Stimulated activated CD8-positive, alpha-beta memory T cell treated with anti-CD3 and anti-CD28 coated beads, Interleukin-15, amount 100 ng/mL, for 48 hours (primary cell): Measurements from ENCODE around the gene NFIB.

Experiments
- DNase-seq, 2 donors: peaks; one replicate each; pipeline ENCODE4 v3.0.0-alpha.2; 2020; ENCODE audit warnings: low read depth in 2 of 2

NFIB gene

DNA sequence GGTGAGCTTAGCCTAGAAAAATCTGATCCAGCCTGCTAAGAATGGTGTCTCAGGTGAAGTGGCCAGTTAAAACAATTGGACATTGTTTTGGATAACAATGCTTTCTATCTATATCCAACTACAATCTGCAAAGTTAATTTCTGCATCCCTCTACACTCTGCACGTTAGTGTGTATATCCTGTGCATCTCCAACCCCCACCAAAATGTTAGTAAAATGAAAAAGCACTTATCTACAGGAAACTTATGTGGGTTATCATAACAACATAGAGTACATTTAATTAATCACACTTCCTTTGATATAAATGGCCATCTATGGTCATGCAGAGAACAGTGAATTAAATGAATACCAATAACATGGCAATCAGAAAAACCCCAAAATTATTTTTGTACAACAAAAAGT lies 158.7 kb downstream of the NFIB start:
- DNase-seq: no peak

DNA sequence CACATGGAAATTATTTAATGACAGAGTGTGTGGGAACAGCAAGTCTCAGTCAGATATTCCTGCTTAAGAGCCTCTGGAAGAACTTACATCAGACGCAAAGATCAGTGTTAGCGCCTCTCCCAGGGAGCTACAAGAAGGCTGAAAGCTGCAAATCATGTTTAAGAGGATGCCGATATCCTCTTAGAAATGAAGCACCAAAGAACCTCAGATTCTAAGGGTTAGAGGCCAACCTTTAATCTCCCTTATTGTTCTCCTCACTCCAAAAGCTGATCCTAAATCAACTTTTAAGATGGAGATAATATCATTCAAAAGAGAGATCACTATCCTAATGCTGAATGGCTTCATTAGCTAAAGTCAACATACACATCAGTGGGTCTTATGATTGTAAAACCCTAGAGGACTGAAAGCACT lies 160.6 kb downstream of the NFIB start:
- DNase-seq: no peak

DNA sequence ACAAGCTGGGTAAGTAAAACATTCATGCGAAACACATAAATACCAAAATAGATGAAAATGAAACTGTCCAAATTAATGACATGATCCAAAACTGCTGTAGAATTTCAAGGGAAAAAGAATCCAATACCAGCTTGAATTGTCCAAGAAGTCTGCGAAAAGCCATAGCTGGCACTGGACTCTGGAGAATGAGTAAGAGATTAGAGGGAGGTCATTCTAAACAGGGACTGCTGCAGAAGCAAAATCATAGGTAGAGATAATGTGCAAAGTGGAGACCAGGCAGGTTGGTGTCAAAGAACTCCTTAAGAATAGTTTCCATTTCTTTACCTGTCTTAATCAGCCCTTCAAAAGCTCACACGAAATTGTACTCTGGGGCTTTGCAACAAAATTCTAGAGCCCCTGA lies 162.5 kb downstream of the NFIB start:
- no peak for DNase-seq

DNA sequence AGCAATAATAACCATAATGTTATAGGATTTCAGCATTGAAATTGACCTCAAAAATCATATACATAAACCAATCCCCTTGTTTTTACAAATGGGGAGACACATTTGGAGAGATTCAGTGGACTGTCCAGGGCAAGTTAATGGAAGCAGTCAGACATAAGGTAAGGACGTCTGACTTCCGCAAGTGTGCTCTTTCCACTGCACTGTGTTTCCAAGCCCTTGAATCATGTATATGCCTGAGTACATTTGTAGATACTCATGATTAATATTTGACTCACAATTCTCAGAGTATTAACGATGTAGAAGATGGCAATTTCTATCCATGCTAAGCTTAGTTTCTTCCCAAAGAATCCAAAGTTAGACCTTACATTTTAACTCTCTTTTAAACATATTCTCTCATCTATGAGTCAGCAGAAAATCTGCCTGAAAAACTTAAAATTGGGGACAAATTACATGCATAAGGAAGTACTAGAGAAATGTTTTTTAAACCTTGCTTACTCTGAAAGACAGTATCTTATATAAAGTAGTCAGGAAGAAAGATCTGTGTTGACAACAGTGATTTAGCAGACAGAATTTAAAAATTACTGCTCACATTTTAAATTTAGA lies 165.3 kb downstream of the NFIB start:
- no peak for DNase-seq

DNA sequence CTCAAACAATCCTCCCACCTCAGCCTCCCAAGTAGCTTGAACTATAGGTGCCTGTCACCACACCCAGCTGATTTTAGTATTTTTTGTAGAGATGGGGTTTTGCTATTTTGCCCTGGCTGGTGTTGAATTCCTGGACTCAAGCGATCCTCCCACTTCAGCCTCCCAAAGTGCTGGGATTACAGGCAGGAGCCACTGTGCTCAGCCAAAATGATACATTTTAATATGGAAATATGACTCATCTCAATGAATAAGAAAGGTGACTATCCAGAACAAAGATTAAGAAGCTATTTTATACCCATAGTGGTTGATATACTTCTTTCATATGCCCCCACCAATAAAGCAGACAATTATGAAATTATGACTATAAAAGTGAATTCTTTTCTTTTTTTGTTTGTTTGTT lies 166.2 kb downstream of the NFIB start:
- DNase-seq: no peak

DNA sequence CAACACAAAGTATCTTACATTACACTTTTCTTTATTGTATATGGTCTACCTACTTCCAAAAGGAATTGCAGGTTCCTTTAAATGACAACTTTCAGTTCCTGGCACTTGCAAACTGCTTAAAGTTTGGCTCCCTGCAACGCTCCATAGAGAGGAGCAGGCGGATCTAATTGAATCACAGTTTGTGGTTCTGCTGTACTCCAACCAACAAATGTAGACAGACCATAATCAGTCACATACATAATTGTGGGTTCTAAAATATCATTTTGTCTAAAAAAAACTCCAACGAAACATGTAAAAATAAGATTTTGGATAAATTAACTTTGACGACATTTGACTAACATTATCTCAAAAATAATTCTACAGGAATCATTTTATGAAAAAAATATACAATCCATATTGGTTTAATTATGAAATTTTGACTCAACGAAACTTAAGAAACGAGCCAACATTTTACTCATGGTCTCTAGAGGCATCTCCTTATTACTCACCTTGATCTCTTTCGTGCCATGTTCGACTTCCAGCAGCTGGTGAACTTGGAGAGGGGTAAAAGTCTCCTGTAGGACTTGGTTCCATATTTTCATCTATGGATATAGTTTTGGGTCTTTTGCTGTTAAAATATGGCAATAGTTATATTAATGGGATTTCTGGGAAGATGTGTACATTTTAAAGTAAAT lies 167.6 kb downstream of the NFIB start:
- DNase-seq: no peak

DNA sequence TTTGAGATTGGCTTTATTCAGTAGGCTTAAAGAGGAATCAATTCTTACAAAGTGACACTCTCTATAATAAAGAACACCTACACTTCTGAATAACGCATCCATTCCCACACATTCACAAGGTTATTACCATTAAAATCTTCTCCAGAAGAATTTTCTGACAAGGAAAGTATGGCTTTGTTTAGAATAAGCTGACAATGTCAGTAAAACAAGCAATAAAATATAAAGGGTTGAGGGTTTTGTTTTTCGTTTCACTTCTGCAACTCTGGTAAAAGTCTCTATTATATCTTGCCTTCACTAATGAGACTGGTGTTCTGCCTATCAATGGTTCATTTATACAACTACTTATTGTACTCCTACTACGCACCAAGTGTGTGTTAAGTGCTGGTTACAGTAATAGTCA lies 169.7 kb downstream of the NFIB start:
- DNase-seq: no peak

DNA sequence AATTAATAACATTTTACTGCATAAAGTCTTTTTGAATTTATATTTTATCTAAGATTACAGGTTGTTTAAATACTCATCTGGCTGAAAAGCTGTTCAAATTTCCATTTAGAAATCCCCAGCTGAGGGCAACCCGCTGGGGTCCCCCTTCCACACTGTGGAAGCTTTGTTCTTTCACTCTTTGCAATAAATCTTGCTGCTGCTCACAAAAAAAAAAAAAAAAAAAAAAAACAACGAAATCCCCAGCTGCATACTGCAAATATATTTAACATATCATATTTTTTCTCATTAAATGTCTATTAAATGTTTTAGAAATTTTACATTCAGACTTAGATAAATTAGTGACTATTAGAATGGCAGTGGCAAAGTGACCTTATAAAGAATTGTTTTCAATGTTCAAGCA lies 172.2 kb downstream of the NFIB start:
- no peak for DNase-seq

DNA sequence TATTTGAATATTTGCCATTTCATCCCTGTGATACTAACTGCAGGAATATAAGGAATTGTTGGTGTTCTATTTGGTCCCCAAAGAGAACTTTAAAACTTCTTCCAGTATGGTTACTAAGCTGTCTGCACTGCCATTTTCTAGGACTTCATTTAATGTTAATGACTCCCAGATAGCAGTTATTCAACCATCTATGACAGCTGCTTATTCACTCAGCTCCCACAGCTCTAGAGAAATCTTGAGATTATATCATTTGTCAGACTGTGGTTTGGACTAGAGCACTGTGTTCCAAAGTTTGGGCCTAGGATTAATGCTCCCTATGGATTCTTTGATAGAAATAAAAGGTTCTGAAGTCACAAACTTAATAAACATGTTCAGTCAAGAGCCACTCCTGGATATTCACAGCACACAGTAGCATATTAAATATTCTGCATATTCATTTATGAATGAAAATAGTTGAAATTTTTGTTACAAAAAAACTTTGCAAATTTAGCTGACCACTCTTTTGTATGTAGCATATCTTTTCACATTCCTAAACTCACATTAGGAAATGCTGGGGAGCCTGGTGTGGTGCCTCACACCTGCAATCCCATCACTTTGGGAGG lies 173.7 kb downstream of the NFIB start:
- no peak for DNase-seq

DNA sequence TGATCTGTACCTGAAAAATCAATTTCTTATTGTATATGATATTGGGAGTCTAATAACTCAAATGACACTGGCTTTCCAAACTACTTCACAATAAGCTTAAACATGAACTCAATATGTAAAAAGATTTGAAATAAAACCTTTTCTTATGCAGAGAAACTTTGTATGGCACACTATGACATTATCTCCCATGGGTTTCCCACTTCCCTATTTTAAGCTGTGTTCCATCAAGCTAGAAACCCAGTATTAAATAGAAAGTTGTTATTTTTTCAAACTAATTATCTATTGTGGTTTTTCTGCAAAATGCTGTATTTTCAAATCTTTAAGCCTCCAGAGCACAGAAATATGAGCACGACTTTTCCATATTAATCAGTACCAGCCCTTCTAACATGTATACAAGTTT lies 174.7 kb downstream of the NFIB start:
- no peak for DNase-seq

DNA sequence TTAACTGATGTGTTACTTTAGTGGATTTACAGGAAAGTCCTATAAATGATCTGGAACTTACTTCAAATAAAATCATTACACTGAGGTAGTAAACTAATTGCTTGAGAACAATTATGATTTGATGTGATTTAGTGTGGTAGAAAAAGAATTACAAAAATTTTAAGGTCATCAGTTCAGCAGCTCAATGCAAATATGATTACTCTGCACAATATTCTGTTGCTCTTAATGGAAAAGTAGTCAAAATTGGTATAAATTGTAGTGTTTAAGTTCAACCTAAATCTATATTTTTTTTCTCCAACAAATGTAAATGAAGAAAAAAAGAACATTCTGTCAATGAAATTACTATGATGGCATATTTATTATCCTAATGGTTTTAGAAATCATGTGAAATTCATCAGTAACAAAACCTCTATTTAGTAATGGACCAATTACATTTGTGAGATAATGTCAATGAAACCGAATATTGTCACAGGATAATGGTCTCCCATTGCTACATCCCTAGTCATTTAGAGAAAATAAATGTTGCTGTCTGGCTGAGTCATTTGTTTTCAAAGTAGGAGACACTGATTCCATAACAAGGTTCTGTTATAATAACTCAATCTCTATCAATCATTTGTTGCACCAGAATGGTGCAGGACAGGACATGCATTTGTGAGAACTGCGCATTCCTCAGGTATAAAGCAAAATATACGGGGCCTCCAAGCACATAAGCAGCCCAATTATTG lies 177.1 kb downstream of the NFIB start:
- no peak for DNase-seq

DNA sequence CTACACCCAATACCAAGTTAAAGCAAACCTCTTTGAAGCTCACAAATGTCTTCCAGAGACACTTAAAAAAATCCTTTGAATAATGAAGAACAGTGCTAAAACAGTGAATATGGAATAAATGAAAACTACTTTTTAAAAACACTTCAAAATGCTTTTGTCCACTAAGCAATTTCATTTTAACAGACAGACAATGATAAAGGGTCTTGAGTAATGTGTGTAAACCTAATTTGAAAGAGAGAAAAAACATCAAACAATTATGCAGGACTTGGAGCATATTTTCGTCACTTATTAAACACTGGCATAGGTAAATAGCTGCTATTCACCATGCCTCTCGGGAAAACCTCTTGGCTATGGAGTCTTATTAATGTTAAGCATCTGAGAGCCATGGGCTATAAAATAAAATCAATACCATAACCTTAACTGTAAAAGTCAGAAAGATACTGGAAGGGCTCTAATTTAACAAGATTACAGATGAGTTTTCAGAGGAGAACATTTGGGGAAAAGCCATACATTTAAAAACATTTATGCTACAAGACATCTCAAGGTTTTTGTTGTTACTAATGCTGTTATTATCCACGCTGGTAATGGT lies 177.8 kb downstream of the NFIB start:
- no peak for DNase-seq

DNA sequence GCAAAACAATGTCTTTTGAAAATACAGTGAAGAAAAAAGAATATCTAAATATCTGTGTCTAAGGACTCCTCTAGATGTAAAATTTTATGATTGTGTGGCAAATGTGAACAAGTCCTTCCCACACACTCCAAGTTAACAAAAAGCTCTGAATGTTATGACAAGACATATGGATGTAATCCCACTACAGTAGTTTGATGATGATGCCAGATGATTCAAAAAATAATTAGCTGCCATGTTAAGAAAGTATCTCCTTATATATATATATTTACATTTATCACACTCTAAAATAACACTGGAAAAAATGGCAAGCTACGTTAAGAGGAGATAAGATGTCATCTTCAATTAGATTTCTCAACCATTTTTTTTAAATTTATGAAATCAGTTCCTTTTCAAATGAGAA lies 178.5 kb downstream of the NFIB start:
- DNase-seq: no peak

DNA sequence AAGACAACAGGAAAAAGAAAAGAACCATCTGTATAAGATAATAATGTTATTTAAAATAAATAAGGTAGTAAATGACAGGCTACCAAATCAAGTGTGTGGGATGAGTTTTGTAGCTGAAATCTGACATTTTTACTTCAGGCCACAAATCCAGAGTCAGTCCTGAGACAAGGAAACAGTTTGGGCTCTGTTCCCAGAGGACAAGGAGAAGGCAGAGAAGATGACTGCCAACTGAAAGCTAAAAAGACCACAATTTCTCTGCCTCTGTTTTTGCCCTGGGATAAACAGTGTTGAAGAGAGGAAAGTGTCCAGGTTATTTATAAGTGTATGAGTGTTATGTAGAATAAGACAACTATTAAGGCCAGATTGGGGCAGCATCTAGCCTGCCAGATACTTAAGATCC lies 180.5 kb downstream of the NFIB start:
- DNase-seq: no peak

DNA sequence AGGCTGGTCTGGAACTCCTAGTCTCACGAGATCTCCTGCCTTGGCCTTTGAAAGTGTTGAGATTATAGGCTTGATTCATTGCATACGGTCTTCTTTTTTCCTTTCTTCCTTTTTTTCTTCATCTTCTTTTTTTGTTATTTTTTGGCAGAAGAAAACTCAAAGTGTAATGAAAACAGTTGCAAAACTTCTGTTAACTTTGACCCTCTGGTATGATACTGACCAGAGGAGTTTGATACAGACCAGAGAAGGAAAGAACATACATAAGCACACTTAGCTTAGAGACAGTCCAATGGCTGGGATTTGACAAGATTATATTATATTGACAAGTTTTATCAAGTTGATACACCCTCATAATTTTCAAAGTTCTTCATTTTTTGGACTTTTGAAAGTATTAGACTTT lies 181.2 kb downstream of the NFIB start:
- DNase-seq: no peak

DNA sequence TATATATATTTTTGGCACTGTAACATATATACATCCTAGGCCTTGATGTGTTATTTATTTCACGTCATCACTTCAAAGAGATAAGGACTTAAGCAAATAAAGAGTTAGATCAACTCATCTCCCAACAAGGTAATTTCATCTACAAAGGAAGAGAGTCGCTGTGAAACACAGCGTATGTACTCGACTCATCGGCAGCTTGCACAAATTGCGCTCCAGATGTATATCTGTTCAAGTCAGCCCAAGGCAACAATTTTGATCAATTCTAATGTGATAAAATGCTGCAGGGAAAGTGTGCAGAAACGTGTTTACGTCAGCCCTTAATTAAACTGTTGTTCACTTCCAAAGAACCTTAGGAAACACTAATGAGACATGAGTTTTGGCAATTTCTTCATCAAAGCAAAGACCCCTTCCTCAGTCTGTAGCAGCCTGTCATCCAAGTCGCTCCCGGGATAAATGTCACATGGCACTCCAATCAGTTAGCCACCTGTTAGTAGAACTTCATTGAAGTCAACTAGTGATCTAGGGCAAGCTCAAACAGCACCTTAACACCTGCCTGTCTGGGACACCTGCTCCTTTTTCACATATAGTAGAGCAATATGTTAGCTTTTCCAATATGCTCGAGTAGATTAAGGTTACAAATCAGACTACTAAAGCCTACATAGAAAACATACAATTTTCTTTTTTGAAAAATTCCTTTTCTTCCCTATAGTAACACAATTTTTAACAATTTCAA lies 182.4 kb downstream of the NFIB start:
- no peak for DNase-seq

DNA sequence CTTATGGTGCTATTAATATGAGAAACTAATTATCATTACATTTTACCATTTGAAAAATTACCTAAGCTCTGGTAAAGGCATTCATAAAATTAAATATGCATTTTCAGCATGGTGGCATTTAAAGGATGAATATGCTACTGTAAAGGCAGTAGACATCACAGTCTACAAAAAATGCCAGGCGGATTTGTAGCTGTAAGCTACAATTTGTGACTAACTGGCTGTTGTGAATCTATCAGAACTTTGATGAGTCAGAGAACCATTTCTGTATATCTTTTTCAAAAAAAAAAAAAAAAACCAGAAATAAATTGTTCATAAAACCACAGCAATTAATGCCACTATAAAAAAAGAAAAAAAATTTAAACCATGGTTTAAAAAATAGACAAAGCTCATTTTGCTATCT lies 186.3 kb downstream of the NFIB start:
- no peak for DNase-seq

DNA sequence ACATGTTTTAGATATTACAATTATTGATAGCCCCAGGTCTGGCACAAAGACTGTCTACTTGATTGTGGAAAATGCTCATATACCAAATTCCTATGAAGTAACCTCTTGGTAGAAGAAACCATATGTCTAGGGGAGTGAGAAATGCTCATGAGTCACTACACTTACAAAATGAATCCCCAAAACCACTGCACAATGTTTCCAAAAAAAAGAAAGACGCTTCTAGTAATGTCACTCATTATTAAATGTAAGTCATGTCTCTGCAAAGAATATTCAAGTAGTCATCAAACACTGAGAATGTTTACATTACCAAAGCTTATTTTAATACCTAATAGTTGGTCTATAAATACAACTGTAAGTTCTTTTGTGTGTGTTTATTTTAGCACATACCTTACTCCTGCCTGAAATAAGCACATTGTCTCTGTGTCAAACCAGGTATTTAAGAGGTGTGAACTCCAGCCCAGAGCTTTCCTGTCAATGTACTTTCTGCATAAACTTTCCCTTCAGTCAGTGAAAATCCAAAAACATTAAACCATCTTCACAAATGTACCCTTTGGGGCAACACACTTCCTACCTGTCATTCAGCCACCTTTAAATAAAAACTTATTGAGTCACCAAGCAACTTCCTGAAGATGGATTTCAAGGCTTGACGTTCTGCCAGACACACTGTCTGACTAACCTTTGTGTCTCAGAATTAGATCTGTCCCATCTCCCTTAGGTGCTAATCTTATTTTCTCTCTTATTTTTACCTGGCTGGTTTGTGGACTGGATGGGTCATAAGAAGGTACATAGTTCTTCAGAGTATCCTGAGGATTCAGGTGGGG lies 194.0 kb downstream of the NFIB start:
- DNase-seq: no peak

DNA sequence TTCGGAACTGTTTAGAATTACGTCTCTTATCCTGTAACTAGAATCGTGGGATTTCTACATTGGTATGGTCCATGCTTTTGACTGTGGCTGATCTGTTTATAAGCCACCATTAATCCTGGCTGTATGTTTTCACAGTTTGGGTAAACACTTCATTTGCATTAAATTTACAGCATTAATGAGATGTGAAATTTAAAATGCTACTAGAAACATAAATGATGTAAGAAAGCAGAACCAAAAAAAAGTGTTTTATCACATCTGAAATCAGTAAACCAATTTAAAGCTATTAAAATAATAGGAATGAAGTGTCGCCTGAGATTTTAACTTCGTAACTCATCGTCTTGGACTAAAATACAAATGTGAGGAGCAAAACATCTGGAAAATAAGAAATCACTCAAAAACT lies 201.7 kb downstream of the NFIB start:
- no peak for DNase-seq

DNA sequence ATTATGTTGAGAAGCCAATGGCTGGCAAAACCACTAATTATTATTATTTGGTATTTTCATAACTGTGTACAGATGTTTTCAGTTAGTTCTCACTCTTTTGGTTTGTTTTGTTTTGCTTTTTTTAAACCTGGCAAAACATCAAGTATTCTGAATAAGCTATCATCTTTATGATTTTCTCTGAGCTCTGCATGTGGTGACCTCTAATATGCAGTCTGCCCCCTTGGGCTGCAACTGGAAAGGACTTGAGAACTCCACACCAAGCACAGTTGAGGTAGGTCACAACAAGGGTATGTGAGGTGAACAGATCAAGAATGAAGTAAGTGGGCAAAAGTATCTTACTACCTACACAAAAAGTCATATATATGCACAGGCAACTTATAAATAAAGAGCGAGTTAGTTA lies 202.2 kb downstream of the NFIB start:
- no peak for DNase-seq

DNA sequence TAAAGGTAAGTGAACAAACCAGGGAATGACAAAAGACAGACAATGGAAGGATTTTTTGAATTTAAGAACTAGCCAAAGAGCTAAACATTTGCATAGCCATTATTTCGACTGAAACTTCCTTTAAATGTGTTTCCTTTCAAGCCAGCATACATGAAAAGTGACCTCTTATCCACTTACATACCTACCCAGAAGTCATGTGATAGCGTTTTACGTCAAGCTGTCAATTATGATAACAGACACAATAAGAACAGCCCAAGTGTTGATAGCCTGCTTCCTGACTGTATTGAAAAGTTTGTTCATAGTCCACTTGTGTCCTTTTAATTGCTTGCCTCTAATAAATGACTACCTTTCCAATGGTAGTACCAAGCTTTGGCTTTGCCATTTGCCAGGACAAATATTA lies 206.0 kb downstream of the NFIB start:
- DNase-seq: no peak
